GM12878 (cell line): ENCODE data around the gene ITPR2. TPM values are rescaled to one million over a fixed set of nuclear protein-coding genes. Genes with fewer than 3 reads are reported as not detected.
"Not testable (repeated sequence)": the region's sequence is repeated elsewhere in the genome, so short reads cannot be mapped to it uniquely, and the experiment has no call there.

Source experiments
- ATAC-seq: fragments of 200-7000 bp; cut with Tn5 transposase; 3 replicates; pipeline ENCODE4 v1.9.1; 2020; ENCODE audit warnings: mild to moderate bottlenecking, moderate library complexity
- BruUV-seq: library from RNA; stranded (reverse); fragments of 400-500 nt; replicated peaks from 2 replicates; lab custom pipeline; 2021; lab: Mats Ljungman, UMichigan
- CTCF ChIA-PET: fragments of 300-600 bp; sonication (Branson Sonifier 250); formaldehyde crosslinking; extraction: SDS; loops from one replicate; lab custom pipeline; 2021; ENCODE audit warnings: inconsistent platforms; lab: Yijun Ruan, JAX
- POLR2A ChIA-PET: fragments of 350-600 bp; formaldehyde crosslinking; extraction: SDS; loops from one replicate; lab custom pipeline; 2021; ENCODE audit warnings: inconsistent platforms; lab: Charles Lee
- RAD21 ChIA-PET: fragments of 300-600 bp; sonication (Branson Sonifier 250); formaldehyde crosslinking; loops from one replicate; lab custom pipeline; 2023; ENCODE audit warnings: antibody characterized with exemption; ENCODE audit not compliant: unreplicated experiment; lab: Charles Lee
- SMC1A ChIA-PET: fragments of 300-600 bp; sonication (Branson Sonifier 250); formaldehyde crosslinking; loops from one replicate; lab custom pipeline; 2023; ENCODE audit not compliant: unreplicated experiment, uncharacterized antibody; lab: Charles Lee
- DNase-seq: peaks from one replicate; pipeline ENCODE4 v3.0.0-alpha.2; 2011; ENCODE audit warnings: low read depth, low spot score
- FAIRE-seq: peaks from 3 replicates; lab custom pipeline; 2011; peaks lifted over from hg19 to GRCh38; lab: Jason Lieb, UNC
- H2AFZ ChIP-seq: 2 replicates; pipeline ENCODE4 v1.6.0; 2011; ENCODE audit warnings: low read depth, low read length, control low read depth; ENCODE audit not compliant: control insufficient read depth
- H3K27ac ChIP-seq: 2 replicates; pipeline ENCODE4 v1.5.1; 2011; ENCODE audit warnings: control low read depth; ENCODE audit not compliant: control insufficient read depth, insufficient read depth
- H3K27me3 ChIP-seq, 2 experiments: replicated peaks in 1 of 2; 2 replicates each; pipeline versions ENCODE4 v1.6.0 to v1.6.1; 2011; ENCODE audit warnings: low read length in 1 of 2; ENCODE audit not compliant: control insufficient read depth in 2 of 2, insufficient read depth in 2 of 2
- H3K36me3 ChIP-seq, 2 experiments: 2 replicates each; pipeline ENCODE4 v1.5.1; 2011; ENCODE audit warnings: low read length in 1 of 2; ENCODE audit not compliant: control insufficient read depth in 2 of 2, insufficient read depth in 2 of 2
- H3K4me1 ChIP-seq: 2 replicates; pipeline ENCODE4 v1.6.1; 2011; ENCODE audit warnings: mild to moderate bottlenecking, low read length, moderate library complexity, mixed read lengths; ENCODE audit not compliant: control insufficient read depth, insufficient read depth
- H3K4me2 ChIP-seq: 2 replicates; pipeline ENCODE4 v1.6.0; 2011; ENCODE audit warnings: control low read depth; ENCODE audit not compliant: control insufficient read depth, insufficient read depth
- H3K4me3 ChIP-seq: fragments of 200-600 bp; sonication (generic); 2 replicates; pipeline ENCODE4 v1.5.1; 2016
- H3K79me2 ChIP-seq: 2 replicates; pipeline ENCODE4 v1.6.0; 2011; ENCODE audit warnings: low read length; ENCODE audit not compliant: control insufficient read depth, insufficient read depth
- H3K9ac ChIP-seq: 2 replicates; pipeline ENCODE4 v1.8.0; 2011; ENCODE audit warnings: low read length, control low read depth, mixed read lengths; ENCODE audit not compliant: control insufficient read depth, insufficient read depth
- H3K9me3 ChIP-seq: replicated peaks from 3 replicates; pipeline ENCODE4 v1.5.1; 2011; ENCODE audit warnings: mild to moderate bottlenecking, low read length; ENCODE audit not compliant: control insufficient read depth, insufficient read depth
- H4K20me1 ChIP-seq: 2 replicates; pipeline ENCODE4 v1.6.0; 2011; ENCODE audit not compliant: control insufficient read depth, insufficient read depth
- CHD2 ChIP-seq: IDR thresholded peaks from 2 replicates; pipeline ENCODE4 v1.6.1; 2011; ENCODE audit warnings: low read depth, low read length, improper control_type of control experiment, borderline replicate concordance
- EZH2 ChIP-seq: IDR thresholded peaks from 2 replicates; pipeline ENCODE4 v1.6.1; 2012; ENCODE audit warnings: low read depth, mild to moderate bottlenecking, control low read depth, inconsistent platforms, low read length, borderline replicate concordance; ENCODE audit not compliant: control insufficient read depth
- IRF4 ChIP-seq: IDR thresholded peaks from 2 replicates; pipeline ENCODE4 v1.6.1; 2011; ENCODE audit warnings: low read depth, low read length
- RB1 ChIP-seq: fragments of 450-650 bp; formaldehyde crosslinking; IDR thresholded peaks from 2 replicates; pipeline ENCODE4 v1.6.1; 2017; ENCODE audit warnings: mild to moderate bottlenecking, borderline replicate concordance
- SPI1 ChIP-seq: IDR thresholded peaks from 2 replicates; pipeline ENCODE4 v1.6.1; 2011; ENCODE audit warnings: low read depth, mild to moderate bottlenecking, low read length, moderate library complexity, borderline replicate concordance; ENCODE audit not compliant: insufficient read depth
- SUZ12 ChIP-seq: fragments of 200-600 bp; sonication (generic); IDR thresholded peaks from one replicate; pipeline ENCODE4 v1.6.1; 2018; ENCODE audit warnings: antibody characterized with exemption, mild to moderate bottlenecking; ENCODE audit not compliant: unreplicated experiment
- TCF7 ChIP-seq: IDR thresholded peaks from 2 replicates; pipeline ENCODE4 v1.6.1; 2014; ENCODE audit warnings: antibody characterized with exemption, borderline replicate concordance
- ZZZ3 ChIP-seq: IDR thresholded peaks from 2 replicates; pipeline ENCODE4 v1.6.1; 2011; ENCODE audit warnings: low read depth; ENCODE audit not compliant: control insufficient read depth, insufficient read length
- WGBS: methylation state at CpG from one replicate; pipeline ENCODE4 v1.1.6; 2016; ENCODE audit warnings: low lambda C conversion rate; ENCODE audit not compliant: insufficient replicate concordance, insufficient coverage; ENCODE audit errors: missing lambda C conversion rate; 5-methylcytosine and 5-hydroxymethylcytosine counted together
- in situ Hi-C: fragments of 300-500 bp; cut with MboI; formaldehyde crosslinking; loops from 9 replicates; pipeline ENCODE4 v1.14.3; 2018; ENCODE audit warnings: mixed read lengths
- intact Hi-C: fragments of 100-400 bp; cut with micrococcal nuclease; formaldehyde crosslinking; loops from one replicate; pipeline ENCODE4 v1.14.2; 2022; ENCODE audit not compliant: unreplicated experiment
- polyA plus RNA-seq, 11 experiments: library from polyadenylated mRNA; depleted of rRNA in 4 of 11; unstranded in 6 of 11; stranded (reverse) in 5 of 11; fragments of >200 nt; fragmentation: Nextera tagmentation in 4 of 11; fragmentation: Illumina TruSeq in 1 of 11; extraction: Ambion mirVana in 4 of 11; extraction: Trizol in 1 of 11; gene quantifications; 1 replicate in 1 of 11; 2 replicates in 10 of 11; pipeline versions ENCODE4 v1.2.1 to v1.2.3, GENCODE V29; 2011 to 2016; ENCODE audit warnings: inconsistent platforms in 2 of 11, missing spikeins in 2 of 11, low read depth in 1 of 11
- total RNA-seq, 4 experiments: library from RNA; depleted of rRNA in 3 of 4; stranded (reverse); fragments of >200 nt in 3 of 4; fragmentation: Illumina TruSeq in 1 of 4; extraction: Trizol in 1 of 4; gene quantifications; 2 replicates each; pipeline versions ENCODE4 v1.2.1 to v1.2.3, GENCODE V29; 2013 to 2021

The ITPR2 gene
- total and polyA plus RNA-seq, 10 of the 15 experiments (the other 5 are each of a cell fraction or from before 2014, with no cell fraction given), result 7.5 to 76.2 (median 47.1) TPM

DNA sequence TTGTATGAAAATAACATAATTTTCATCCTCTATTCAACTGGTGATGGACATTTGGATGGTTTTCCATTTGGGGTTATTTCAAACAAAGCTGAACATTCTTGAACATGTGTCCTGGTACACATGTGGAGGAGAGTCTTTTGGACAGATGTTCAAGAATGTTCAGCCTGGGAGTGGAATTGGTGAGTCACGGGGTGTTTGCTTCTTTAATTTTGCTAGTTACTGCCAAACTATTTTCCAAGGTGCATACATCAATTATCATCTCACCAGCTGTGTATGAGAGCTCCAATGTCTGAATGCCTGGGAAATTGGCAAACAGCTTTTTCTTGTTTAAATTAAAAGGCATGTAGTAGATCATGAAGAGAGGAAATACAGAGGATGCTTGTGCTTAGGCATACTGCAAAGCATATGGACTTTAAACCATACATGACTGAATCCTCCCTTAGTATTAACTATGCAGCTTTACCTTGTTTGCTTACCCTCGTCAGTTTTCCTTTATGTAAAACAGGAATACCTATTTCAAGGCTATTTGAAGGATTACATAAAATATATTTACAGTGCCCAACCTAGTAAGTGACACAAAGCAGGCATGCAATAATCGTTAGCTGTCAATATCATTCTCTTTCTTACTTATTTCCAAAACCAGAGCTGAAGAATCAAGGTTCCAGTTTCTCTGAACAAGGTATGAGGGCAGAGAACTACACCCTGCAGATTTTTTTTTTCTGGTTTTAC is 152.1 kb downstream of the ITPR2 start (continued):
- TF ChIP-seq EZH2 (no peak), SUZ12 (no peak), CHD2 (no peak), SPI1 (no peak), IRF4 (no peak), ZZZ3 (no peak)

DNA sequence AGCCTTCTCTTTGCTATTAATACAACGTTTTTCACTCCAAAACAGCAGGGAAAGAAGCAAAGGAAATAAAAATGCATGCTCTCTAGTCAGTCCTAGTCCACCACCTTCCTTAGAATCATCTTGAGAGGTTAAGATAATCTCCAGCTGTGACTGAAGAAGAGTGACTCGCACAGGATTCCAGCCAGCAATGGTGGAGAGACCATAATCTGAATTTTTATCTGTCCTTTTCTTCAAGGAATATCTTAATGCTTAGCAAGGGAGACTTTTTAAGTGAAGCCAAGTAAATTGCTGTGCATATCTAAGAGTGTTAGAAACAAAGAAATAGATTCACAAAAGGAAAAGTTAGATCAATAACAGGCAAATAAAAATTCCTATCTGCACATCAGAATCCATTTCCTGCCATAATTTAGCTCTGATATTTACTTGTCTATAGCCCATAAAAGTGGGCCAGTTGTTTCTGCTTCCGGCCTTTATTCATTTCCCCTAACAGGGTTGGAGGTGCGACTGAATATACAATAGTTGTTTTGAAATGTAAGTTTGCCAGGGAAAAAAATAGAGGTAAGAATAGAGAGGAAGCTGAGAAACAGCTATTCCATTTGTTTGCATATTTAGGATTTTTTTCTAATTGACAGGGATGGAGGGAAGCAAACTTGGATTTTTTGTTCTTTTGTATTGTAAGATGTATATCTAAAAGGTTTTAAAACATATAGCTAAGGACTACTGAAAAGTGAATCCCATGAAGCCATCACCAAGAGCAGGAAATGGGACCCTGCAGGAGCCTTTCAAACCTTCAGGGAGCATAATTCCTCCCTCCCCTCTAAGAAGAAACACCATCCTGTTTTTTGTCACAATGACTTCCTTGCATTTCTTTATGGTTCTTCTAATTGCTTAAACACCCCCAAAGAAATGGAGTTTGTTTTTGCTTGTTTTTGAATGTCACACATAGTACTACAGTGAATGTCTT is 154.0 kb downstream of the ITPR2 start:
- H3K79me2 ChIP-seq, result no peaks in the 10 kb centered on the region
- no peak overlapping the region for H3K4me3 ChIP-seq
- H4K20me1 ChIP-seq, result no peaks in the 10 kb centered on the region
- WGBS, result 80% methylated on average over 4 of the region's 4 CpGs
- ChIA-PET SMC1A (no interaction called here), CTCF (interaction anchor here (0.7 to 1.3 kb wide), 3 partner anchors 23 to 472 kb away, joined by 3 to 5 read pairs (median 4); no protein-coding TSS in a partner anchor)
- TF ChIP-seq RB1, result no peak
- no peak for TF ChIP-seq TCF7
- TF ChIP-seq, all 136 proteins: peak for 0
- ChIA-PET RAD21 (interaction anchor here (0.9 kb wide), 1 partner anchor 25 kb away, joined by 3 read pairs; no protein-coding TSS in a partner anchor), POLR2A (no interaction called here)
- in situ Hi-C loops (no loop called here), intact Hi-C loops (no loop called here)
- no peaks in the 10 kb centered on the region for H3K4me1 ChIP-seq
- DNase-seq (no peak), FAIRE-seq (no peak), ATAC-seq (no peak)
- H3K4me2 ChIP-seq, result no peak overlapping the region
- no TSS peak for BruUV-seq
- no peak overlapping the region for H3K27ac ChIP-seq
- H3K36me3 ChIP-seq, result peaks cover 1 to 26% of the 10 kb centered on the region in 2 experiments
- no peaks in the 10 kb centered on the region for H3K27me3 ChIP-seq
- H3K9me3 ChIP-seq, result no peaks in the 10 kb centered on the region; the same call in 2 of the 3 replicates
- H3K9ac ChIP-seq, result no peak overlapping the region
- H2AFZ ChIP-seq, result no peak overlapping the region

DNA sequence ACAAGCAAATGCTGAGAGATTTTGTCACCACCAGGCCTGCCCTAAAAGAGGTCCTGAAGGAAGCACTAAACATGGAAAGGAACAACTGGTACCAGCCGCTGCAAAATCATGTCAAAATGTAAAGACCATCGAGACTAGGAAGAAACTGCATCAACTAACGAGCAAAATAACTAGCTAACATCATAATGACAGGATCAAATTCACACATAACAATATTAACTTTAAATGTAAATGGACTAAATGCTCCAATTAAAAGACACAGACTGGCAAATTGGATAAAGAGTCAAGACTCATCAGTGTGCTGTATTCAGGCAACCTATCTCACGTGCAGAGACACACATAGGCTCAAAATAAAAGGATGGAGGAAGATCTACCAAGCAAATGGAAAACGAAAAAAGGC is 161.5 kb downstream of the ITPR2 start:
- FAIRE-seq, H3K79me2 ChIP-seq, RAD21 ChIA-PET, H3K9me3 ChIP-seq, DNase-seq, H3K4me3 ChIP-seq, H4K20me1 ChIP-seq, BruUV-seq, H3K27ac ChIP-seq, H3K36me3 ChIP-seq, H3K4me1 ChIP-seq, H3K4me2 ChIP-seq, ATAC-seq, H2AFZ ChIP-seq, H3K9ac ChIP-seq, H3K27me3 ChIP-seq, intact Hi-C loops, POLR2A ChIA-PET, CTCF ChIA-PET, SMC1A ChIA-PET, in situ Hi-C loops: not testable (repeated sequence)
- WGBS, result 83% methylated on average over 5 of the region's 5 CpGs
